ENCODE results near the gene C19orf47.

DNA sequence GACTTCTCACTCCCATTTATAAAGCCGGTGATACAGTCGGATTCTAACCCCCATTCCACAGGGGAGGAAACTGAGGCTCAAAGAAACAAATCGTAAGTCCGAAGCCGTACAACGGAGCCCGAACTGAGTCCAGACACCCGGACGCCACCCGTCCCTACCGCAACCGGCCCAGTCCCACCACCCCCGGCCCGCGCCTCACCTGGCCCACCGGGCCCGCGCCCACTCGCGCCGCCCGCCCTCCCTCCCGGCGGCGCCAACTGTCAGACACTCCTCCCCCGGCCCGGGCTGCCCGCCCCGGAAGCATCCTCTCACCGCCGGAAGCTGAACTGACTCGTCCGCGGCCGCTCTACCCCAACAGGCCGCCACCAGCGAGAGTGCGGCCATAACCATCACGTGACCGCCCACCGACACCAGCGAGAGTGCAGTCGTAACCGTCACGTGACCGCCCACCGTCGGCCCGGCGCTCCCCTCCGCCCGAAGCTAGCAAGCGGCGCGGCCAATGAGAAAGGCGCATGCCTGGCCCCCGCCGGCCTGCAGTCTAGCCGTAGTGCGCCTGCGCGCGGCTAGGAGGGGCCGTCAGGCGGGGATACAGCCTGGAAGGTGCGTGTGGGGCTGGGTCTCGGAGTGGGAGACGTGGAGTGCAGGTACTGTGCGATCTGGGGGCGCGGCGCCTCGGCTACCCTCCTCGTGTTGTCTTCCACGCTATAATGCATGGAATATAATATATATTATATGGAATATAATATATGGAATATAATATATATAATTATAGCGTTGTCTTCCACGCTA is at the start of gene C19orf47, which contains the start of gene PLD3:
- TF ChIP-seq CTCF (conservative IDR thresholded peaks at IDR 0.05), result no peak
- TF ChIP-seq EZH2 (IDR thresholded peaks at IDR 0.05; ENCODE audit: low read depth), result no peak

Data from PC-9 (cell line).